ENCODE measurements around the gene FLT3. TPM values are rescaled to one million over a fixed set of nuclear protein-coding genes. Genes with fewer than 3 reads are reported as not detected.

The FLT3 gene
- not detected in 2 replicates for total RNA-seq

GRCh38 chr13:28100150-28101121 is at the start of gene FLT3:
TSS of gene FLT3 (minus strand) at chr13:28100576. CDS start at chr13:28100510, 66 bp downstream.

GRCh38 chr13:28138012-28138755 is 37.8 kb upstream of the FLT3 start, which contains the start of gene PAN3:
TSS of gene PAN3 (plus strand) at chr13:28138545. CDS start at chr13:28138658, 113 bp downstream.

GRCh38 chr13:27988520-27988919 is 111.9 kb downstream of the FLT3 start, which contains the start of gene URAD:
TSS of gene URAD (minus strand) at chr13:27988693. CDS start at chr13:27988637, 56 bp downstream.

GRCh38 chr13:27969082-27969865 is 131.1 kb downstream of the FLT3 start, which contains the start of gene CDX2:
TSS of gene CDX2 (minus strand) at chr13:27969315. CDS start at chr13:27969006, 309 bp downstream.

Other genes with a start within 250 kb of the FLT3 start
- not detected in 2 replicates for gene PDX1, start 180.6 kb downstream of the FLT3 start, total RNA-seq
- gene CDX2, start 131.3 kb downstream of the FLT3 start, total RNA-seq = not detected in 2 replicates
- gene URAD, start 111.9 kb downstream of the FLT3 start, total RNA-seq = not detected in 2 replicates
- gene PAN3, start 38.0 kb upstream of the FLT3 start, total RNA-seq = 14.2 and 22.1 TPM in 2 replicates